Measurements from ENCODE around the gene PDE11A. TPM values are rescaled to one million over a fixed set of nuclear protein-coding genes. Genes with fewer than 3 reads are reported as not detected.

The PDE11A gene
- polyA plus RNA-seq, 2 of the 4 experiments (the other 2 are of a cell fraction), result 3.6 to 5.6 TPM

GRCh38 chr2:178018141-178018540, 54.4 kb downstream of the PDE11A start:
- Histone ChIP-seq H3K4me3 (no peak overlapping the region), H3K4me1 (0 out of 3 replicates have a peak, but pooled peaks cover 4% of the 10 kb centered on the region), H3K4me2 (no peak overlapping the region), H3K27ac (no peak overlapping the region), H3K9me3 (no peaks in the 10 kb centered on the region)
- CTCF ChIA-PET, result interaction anchor here (0.8 to 1.2 kb wide), 3 partner anchors 10 to 35 kb away, joined by 3 to 6 read pairs (median 4); no protein-coding TSS in a partner anchor
- 88% methylated on average over 7 of the region's 7 CpGs for WGBS (ENCODE audit: missing lambda C conversion rate)
- FAIRE-seq, result no peak
- no peak for TF ChIP-seq REST (IDR thresholded peaks at IDR 0.05)
- TF ChIP-seq, protein P1, sequence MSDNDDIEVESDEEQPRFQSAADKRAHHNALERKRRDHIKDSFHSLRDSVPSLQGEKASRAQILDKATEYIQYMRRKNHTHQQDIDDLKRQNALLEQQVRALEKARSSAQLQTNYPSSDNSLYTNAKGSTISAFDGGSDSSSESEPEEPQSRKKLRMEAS (IDR thresholded peaks at IDR 0.05), result no peak
- no peak for TF ChIP-seq CHD2 (IDR thresholded peaks at IDR 0.05; ENCODE audit: low read length, partially characterized antibody)
- TF ChIP-seq, protein P2, sequence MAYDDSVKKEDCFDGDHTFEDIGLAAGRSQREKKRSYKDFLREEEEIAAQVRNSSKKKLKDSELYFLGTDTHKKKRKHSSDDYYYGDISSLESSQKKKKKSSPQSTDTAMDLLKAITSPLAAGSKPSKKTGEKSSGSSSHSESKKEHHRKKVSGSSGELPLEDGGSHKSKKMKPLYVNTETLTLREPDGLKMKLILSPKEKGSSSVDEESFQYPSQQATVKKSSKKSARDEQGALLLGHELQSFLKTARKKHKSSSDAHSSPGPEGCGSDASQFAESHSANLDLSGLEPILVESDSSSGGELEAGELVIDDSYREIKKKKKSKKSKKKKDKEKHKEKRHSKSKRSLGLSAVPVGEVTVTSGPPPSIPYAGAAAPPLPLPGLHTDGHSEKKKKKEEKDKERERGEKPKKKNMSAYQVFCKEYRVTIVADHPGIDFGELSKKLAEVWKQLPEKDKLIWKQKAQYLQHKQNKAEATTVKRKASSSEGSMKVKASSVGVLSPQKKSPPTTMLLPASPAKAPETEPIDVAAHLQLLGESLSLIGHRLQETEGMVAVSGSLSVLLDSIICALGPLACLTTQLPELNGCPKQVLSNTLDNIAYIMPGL (CRISPR knock-in tag; IDR thresholded peaks at IDR 0.05; ENCODE audit: borderline replicate concordance), result no peak
- TF ChIP-seq HEYL (CRISPR knock-in tag; IDR thresholded peaks at IDR 0.05), result no peak
- no peak for TF ChIP-seq MAFK (IDR thresholded peaks at IDR 0.05; ENCODE audit: partially characterized antibody)
- no peak for TF ChIP-seq ZC3H11A (IDR thresholded peaks at IDR 0.05)
- no peak for DNase-seq (ENCODE audit: low read depth in 1 of 2, low spot score in 1 of 2)
- POLR2A ChIA-PET, result no interaction called here
- ATAC-seq, result no peak

GRCh38 chr2:178016612-178017011, 56.0 kb downstream of the PDE11A start:
- Histone ChIP-seq H3K9me3 (no peaks in the 10 kb centered on the region), H3K4me2 (no peak overlapping the region), H3K4me1 (0 out of 3 replicates have a peak, but pooled peaks cover 4% of the 10 kb centered on the region), H3K4me3 (no peak overlapping the region), H3K27ac (no peak overlapping the region)
- CTCF ChIA-PET, result no interaction called here
- POLR2A ChIA-PET, result no interaction called here
- WGBS (ENCODE audit: missing lambda C conversion rate), result 0% methylated on average over 1 of the region's 1 CpG
- no peak for DNase-seq (ENCODE audit: low read depth in 1 of 2, low spot score in 1 of 2)
- TF ChIP-seq, protein P1 (IDR thresholded peaks at IDR 0.05), result no peak
- TF ChIP-seq USF2 (IDR thresholded peaks at IDR 0.05), result no peak
- TF ChIP-seq RARB (CRISPR knock-in tag; IDR thresholded peaks at IDR 0.05), result no peak
- TF ChIP-seq MYC (IDR thresholded peaks at IDR 0.05; ENCODE audit: borderline replicate concordance, low read length), result no peak
- TF ChIP-seq EHF (CRISPR knock-in tag; IDR thresholded peaks at IDR 0.05), result no peak
- no peak for TF ChIP-seq POLR2A (IDR thresholded peaks at IDR 0.05; ENCODE audit: low read length)
- no peak for TF ChIP-seq ZFP36 (IDR thresholded peaks at IDR 0.05; ENCODE audit: borderline replicate concordance, partially characterized antibody)
- TF ChIP-seq HOXA7 (CRISPR knock-in tag; IDR thresholded peaks at IDR 0.05), result no peak
- TF ChIP-seq FOSB (CRISPR knock-in tag; IDR thresholded peaks at IDR 0.05), result no peak
- no peak for TF ChIP-seq CTCF (IDR thresholded peaks at IDR 0.05)
- no peak for ATAC-seq
- no peak for FAIRE-seq

Data from A549 (cell line).